Fibroblast of upper back skin (primary cell): Measurements from ENCODE around the gene DISP3.
A peak's percentile ranks its signal among the peaks of the same experiment; 100 is the strongest.

Experiments
- DNase-seq: peaks from one replicate; pipeline ENCODE4 v3.0.0-alpha.2; 2013

Gene DISP3

DNA sequence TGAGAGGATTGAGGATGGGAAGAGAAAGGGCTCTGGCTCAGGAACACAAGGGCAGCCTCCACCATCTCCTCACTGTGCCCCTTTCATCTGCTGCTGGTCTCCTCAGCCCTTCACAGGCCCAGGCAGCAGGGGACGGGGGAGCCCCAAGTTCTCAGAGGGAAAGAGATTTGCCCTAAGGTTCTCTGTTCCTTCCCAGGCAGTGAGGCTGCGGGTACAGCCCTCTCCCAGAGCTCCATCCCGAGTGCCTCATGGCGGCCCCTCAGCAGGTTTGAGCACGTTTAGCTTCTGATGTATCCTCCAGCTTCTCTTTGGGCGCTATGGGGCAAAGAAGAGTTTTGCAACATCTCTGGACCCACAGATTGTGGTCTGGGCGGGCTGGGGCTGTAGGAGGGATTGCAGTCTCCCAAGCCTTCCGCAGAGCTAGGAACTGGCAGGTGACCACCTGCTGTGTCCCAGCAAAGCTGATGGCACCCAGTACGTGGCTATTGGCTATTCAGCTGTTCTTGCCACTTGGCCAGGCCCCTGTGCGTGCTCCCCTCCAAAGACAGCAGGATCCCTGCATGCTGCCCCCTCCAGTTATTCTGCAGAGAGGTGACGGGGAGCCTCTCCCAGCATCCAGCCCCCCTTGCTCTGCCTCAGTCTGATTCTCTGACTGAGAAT, 10.1 kb downstream of the DISP3 start:
- no peak for DNase-seq

DNA sequence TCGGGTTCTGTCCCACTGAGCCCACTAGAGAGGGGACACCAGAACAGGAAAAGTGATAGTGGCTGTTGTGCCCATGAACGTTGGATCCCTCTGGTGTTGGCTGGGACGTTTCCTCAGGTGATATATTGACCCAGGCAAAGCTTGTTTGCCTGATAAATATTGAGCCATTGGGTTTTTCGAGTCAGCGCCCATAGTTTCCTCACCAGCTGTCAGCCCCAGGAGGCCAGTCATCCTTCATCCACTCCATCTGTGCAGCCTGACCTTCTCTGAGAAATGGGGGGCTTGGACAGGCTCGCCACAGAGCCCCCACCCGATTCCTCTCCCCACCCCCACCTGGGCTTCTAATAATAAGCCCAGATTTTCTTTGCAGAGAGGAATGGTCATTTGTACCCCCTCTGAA, 13.3 kb downstream of the DISP3 start:
- DNase-seq = no peak

DNA sequence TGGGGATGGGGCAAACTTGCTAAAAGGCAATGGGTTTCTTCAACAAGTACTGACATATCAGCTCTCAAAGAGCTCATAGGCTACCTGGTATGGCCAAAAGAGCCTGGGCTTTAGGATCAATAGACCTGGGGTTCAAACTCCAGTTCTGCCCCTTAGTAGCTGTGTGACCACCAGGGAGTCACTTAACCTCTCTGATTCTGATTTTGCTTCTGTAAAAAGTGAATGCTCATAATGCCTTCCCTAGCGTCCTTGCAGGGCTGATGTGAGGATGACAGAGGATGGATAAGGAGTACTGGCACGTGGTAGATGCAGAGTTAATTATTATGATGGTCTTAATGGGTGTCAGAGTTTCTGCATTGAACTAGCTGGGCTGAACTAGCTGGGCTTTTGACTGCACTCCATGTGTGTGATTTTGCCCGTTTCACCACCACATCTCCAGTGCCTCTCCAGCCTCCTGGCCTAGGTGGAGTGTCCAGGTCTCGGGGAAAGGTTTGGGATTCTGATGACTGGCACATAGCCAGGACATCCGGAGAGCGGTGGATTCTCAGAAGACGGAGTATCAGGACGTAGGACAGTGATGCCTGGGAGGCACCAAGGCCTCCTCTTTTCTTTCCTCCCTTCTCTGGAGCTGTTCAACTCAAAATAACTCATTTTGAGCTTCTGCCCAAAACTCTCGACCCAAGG, 15.2 kb downstream of the DISP3 start:
- no peak for DNase-seq

DNA sequence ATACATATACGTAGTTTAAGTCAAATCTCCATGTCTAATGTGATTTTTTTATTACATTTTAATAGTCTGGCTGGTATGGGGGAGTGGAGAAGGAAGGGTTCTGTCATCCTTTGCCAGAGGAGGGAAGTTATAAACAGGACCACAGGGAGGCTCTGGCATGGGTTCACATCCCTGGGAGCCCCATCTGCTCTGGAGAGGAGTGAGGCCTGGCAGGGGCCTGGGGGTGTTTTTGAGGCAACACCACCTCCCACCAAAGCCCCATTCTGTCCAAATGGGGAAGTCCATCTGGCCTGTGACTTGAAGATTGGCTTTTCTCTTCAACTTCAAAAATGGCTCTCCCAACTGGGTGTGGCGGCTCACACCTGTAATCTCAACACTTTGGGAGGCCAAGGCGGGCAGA, 15.8 kb downstream of the DISP3 start:
- no peak for DNase-seq

DNA sequence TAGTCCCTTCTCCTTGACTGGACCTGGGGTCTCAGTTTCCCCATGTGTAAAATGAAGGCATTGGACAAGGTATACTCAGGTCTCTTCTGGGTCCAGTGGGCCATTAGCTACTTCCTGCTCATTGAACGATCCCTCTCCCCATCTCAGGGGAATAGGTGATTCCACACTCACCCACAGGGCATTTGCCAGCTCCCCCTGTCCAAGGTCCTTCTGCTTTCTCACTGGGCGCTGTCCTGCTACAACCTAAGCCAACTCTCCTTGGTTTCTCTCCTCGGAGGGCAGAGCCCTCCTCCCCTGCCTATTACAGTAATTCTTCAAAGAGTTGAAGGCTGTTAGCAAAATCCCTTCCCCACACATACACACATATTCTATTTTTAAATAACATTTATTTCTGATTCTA, 16.6 kb downstream of the DISP3 start:
- DNase-seq = no peak

DNA sequence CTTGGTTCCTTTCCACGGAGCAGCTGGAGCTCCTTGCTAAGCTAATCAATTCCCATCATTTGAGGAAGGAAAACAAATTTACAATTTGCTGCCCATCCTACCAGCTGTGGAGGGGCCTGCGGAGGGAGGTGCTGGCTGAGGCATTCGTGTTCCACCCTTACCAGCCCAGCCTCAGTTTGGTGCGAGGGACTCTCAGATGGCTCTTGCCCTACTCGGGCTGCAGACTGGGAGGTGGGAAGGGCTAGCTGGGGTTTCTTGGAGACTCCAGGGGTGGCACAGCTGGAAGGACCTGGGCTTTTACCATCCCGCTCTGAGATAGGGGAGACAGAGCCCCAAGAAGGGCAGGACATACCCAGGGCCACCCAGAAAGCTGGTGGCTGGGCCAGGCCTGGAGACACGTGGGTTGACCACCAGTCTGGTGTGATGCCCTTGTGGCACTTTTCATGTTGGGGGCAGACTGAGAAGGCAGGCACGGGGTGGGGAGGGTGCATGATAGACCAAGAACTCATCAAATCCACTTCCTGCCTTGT, 17.7 kb downstream of the DISP3 start:
- DNase-seq = no peak

DNA sequence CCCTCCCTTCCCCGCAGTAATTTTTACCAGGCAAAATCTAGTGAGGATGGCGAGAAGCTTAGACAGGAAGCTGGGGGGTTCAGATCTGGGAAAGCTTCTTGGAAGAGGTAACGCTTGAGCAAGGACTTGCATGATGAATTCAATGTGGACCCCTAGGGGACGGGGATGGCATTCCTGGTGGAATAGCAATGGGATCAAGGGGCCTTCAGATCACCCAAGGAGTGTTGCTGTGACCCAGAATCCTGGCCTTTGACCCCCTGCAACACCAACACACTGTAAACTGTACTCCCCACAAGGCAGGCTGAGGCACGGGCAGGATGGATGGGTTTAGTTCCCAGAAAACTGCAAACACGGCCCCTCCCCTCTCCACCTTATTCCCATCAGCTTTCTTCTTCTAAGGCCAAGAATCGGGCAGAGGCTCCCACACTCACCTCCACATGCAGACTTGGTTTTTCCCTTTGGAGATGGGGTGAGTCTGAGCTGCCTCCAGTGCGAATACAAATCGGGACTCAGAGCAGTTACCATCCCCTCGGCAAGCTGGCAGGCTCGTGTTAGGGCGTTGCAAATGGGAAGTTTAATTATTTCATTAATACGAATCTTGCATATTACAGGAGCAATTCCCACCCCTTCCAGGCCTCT, 20.1 kb downstream of the DISP3 start:
- DNase-seq = no peak

DNA sequence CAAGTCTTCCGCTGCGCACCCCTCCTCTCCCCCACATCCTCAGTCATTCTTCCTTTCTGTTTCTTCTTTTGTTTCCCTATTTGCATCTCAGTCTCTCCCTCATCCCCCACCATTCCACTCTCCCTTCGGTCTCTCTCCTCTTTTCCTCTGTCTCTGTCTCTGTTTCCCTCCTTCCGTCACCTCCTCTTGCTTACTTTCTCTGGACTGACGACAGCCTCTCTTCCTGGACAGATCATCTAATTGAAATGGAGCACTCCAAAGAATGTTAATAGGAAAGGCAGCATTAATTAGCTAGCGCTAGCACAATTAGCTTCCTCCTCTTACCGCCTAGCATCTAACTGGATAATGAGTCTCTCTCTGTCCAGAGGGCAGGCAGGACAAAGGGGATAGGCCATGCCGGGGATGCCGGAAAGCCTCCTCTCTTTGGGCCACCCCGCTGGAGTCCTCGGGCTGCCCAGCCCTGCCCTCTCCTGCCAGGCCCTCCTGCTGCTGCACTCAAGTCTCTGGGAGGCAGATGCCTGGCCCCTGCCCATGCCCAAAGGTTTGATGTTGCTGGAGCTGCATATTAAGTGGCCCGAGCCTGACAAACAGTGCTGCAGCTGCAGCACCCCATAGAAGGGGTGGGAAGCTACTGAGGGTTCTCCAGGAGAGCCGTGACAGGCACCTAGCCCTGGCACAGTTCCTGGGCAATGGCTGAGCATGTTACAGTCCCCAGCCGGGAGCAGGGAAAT, 20.8 kb downstream of the DISP3 start:
- no peak for DNase-seq

DNA sequence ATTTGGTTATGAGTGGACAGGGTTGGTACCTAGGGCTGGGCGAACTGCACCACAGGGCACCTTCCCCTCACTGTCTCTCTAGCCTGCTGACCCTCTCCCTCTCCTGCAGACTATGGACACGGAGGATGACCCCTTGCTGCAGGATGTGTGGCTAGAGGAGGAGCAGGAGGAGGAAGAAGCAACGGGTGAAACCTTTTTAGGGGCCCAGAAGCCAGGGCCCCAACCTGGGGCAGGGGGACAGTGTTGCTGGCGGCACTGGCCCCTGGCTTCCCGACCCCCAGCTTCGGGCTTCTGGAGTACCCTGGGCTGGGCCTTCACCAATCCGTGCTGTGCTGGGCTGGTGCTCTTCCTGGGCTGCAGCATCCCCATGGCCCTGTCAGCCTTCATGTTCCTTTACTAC, 21.9 kb downstream of the DISP3 start:
- DNase-seq = no peak

DNA sequence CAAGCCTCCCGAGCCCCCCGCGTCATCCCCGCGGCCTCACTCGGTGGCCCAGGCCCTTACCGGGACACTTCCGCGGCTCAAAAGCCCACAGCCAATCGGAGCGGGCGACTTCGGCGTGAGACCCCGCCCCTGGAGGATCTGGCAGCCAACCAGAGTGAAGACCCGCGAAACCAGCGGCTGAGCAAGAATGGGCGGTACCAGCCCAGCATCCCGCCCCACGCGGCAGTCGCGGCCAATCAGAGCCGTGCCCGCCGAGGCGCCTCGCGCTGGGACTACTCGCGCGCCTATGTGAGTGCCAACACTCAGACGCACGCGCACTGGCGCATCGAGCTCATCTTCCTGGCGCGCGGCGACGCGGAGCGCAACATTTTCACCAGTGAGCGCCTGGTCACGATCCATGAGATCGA, 22.5 kb downstream of the DISP3 start:
- peak; percentile 11 for DNase-seq

DNA sequence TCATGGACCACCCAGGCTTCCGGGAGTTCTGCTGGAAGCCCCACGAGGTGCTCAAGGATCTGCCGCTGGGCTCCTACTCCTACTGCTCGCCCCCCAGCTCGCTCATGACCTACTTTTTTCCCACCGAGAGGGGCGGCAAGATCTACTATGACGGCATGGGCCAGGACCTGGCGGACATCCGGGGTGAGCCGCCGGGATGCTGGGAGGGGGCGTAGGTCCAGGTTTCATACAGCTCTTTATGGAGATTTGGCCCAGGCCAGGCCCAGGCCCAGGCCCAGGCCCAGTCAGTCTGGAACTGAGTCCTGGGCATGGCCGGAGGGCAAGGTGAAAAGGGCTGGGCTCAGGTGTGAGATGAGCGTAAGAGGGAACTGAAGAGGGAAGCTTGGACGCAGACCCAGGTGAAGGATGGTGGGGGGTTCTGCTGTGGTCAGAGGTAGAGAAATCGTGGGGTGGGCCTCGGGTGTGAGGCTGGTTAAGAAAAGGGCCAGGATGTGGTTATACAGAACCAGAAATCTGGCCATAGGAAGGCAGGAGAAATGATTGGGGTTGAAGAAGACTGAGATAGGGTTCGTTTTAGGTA, 23.0 kb downstream of the DISP3 start:
- DNase-seq = no peak

DNA sequence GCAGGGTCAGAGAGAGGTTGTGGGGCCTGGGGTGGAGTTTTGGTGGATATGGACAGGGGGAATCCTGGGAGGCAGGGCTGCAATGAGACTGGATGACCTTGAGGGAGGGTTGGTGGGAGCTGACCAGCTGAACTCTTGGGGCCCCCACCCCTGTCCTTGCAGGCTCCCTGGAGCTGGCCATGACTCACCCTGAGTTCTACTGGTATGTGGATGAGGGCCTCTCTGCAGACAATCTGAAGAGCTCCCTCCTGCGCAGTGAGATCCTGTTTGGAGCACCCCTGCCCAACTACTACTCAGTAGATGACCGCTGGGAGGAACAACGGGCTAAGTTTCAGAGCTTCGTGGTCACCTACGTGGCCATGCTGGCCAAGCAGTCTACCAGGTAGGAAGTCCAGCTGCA, 23.6 kb downstream of the DISP3 start:
- DNase-seq = no peak

DNA sequence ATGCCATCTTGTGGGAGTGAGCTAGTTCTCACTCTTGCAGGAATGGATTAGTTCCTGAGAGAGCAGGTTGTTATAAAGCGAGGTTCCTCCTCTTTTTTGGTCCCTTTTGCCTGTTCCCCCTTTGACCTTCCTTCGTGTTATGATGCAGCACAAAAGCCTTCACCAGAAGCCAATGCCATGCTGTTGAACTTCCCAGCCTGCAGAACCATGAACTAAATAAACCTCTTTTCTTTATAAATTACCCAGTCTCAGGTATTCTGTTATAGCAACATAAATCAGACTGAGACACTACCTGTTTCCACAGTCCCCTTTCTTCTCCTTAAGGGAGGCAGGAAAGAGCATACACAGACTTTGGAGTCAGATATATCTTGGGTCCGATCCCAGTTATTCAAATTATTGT, 25.6 kb downstream of the DISP3 start:
- DNase-seq = no peak

DNA sequence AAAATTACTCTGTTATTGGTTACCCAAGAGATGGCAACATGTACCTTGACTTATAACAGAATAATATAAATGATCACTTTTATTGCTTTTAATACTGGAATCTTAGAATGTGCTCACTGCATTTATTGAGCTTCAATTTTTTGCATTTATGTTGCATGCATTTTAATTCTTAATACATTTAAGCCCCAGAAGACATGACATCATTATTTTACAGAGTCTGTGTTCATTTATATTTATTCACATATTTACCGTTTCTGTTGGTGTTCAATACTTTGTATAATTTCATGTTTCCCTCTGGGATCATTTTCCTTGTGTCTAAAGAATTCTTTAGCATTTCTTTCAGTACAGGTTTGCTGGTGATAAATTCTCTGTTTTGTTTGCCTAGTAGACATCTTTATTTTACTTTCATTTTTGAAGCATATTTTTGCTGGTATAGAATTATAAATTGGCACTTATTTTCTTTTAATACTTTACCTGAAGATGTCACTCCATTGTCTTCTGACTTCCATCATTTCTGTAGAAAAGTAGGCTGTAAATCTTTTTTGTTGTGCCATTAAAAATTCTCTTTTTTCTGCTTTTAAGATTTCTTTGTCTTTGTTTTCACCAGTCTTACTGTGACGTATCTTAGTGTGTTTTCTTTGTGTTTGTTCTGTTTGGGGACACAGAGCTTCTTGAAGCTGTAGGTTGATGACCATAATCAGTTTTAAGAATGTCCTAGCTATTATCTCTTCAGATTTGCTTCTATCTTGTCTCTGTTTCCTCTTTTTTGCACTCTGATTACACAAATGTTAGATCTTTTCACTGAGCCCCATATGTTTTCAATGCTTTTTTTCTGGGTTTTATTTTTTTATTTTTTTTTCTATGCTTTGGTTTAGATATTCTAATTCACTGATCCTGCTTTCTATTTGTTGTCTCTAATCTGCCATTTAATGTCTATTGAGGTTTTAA, 26.9 kb downstream of the DISP3 start:
- no peak for DNase-seq

DNA sequence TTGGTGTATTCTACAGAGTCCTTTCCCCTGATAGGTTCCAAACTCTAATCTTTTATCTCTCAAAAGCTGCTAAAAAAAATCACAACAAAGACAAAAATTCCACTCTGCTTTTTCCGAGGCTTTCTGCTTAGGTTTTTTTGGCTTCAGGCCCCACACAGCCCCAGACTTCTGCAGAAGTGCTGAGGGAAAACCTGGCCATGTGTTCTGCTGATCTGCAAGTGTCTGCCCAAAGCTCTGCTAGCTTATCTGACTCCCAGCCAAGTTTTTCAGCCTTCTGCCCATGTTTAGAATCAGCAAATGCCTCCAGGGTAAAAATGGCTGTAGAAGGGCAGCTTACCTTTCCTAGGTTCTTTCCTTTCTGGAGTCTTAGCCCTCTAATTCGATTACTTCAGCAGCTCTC, 28.4 kb downstream of the DISP3 start:
- no peak for DNase-seq

DNA sequence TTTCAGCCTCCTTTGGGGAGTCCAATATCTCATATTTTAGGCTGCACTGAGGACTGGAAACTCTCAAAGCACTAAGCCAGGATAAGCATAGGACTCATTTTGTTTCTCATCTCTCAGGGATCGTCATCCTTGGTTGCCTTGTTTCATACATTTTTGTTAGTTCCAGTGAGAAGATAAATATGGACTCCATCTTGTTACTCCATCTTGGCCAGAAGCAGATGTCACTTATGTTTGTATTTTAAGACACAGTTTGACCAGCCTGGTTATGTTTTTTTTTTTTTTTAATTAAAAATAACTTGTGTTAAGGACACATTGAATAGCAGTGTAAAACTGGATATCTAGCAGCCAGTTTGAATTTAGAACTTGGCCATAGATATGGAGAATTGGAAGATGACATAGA, 34.7 kb downstream of the DISP3 start:
- no peak for DNase-seq

DNA sequence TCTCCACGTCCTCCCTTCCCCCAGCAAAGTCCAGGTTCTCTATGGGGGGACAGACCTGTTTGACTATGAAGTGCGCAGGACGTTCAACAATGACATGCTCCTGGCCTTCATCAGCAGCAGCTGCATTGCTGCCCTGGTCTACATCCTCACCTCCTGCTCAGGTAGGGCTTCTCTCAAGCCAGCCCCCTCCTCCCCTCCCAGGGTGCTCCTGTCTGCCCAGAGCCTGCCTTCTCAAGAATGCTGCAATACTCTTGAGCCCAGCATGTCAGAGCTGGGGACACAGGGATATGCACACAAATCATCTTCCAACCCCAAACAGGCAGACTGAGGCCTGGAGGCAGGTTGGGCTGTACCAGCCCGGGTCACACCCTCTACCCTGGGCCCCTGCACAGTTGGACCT, 35.4 kb downstream of the DISP3 start:
- DNase-seq = no peak

DNA sequence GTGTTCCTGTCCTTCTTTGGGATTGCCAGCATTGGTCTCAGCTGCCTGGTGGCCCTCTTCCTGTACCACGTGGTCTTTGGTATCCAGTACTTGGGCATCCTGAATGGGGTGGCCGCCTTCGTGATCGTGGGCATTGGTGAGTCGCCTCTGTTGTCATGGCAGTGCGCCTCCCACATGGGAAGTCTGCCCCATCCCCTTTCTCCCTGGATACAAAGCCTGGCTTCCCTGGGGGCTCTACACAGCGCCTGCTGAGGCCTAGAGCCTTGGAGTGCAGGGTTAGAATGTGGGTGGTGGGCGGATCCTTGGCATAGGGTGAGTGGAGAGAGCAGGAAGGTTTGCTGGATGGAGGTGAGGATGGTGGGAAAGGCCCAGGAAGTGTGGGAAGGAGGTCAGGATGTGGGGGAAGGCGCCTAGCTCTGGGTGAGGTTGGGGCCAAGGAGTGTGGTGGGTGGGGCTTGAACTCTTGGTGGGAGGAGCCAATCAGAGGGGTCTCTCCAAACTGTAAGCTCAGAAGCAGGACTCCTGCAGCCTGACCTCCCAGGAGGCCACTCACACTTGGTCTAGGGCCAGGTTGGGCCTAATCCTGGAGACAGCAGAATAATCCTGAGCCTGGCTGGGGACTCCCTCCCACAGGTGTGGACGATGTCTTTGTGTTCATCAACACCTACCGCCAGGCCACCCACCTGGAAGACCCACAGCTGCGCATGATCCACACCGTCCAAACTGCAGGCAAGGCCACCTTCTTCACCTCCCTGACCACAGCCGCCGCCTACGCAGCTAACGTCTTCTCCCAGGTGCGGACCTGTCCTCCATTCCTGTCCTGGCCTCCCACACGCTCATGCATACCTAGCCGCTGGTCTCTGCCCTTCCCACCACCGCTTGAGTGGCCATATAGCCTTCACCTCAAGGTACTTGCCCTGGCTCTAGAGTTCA, 36.7 kb downstream of the DISP3 start:
- DNase-seq = no peak

DNA sequence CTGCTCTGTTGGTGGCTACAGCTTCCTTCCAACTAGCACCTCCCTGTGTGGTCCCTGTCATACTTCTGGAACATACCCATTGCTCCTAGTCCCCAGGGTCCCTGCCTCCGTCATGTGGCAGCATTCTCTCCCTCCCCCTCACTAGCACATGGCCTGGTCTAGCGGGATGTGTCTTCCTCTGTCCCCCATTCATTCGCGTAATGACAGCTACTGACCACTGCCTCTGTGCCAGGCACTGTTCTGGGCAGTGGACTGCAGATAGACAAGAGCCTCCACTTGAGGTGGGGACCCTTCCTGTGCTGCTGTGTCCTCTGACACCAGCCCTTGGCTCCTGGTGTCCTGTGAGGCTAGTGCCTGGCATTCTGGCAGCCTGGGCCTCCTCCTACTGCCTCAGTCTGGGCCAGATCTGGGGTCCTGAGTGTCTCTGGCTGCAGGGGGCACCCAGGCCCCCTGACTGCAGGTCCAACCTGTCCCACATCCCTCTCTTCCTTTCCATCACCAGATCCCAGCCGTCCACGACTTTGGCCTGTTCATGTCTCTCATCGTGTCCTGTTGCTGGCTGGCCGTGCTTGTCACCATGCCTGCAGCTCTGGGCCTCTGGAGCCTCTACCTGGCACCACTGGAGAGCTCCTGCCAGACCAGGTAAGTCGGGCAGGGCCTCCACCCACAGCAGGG, 38.1 kb downstream of the DISP3 start:
- DNase-seq = no peak

DNA sequence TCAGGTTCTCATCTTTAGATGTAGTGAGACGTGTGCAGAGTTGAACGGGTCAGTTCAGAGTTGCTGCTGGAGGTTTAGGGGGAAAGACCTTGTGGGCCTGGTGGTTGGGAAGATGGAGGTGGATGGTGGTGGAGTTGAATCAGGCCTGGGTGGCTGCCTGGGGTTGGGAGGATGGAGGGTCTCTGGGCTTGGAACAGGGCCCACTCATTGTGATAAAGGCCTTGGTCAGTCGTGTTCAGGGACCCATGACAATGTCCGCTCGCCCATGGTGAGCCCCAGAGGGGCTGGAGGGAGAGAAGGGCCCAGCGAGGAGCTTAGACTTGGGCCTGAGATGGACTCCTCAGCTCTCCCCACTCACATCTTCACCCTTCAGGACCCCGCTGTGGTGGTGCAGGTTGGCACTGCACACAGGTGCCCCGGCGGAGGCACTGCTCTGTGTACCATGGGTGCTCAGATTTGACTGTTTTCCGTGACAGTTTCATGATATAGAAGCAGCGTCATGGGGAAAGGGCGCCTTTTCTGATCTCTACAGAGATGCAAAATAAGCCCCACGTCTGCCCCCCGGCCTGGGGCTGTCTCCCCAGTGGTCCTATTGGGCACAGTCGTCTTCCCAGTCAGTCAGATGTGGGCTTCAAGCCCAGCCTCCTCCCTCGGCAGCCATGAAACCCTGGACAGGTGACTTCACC, 39.2 kb downstream of the DISP3 start:
- DNase-seq = no peak
